Body of pancreas (tissue), 4 donors: ENCODE measurements around the gene OSER1. TPM values are rescaled to one million over a fixed set of nuclear protein-coding genes. Genes with fewer than 3 reads are reported as not detected.
A peak's percentile ranks its signal among the peaks of the same experiment; 100 is the strongest.

Experiments
- ATAC-seq: fragments of 150-250 bp; one replicate; pipeline ENCODE4 v1.9.1; 2016
- DNase-seq, 4 donors: peaks; one replicate each; pipeline ENCODE4 v3.0.0-alpha.2; 2019
- H3K27ac ChIP-seq, 4 donors: fragments of 200-600 bp; sonication (generic); 1 replicate in 3 of 4; 2 replicates in 1 of 4; pipeline versions ENCODE4 v1.5.1 to v1.6.1; 2016 to 2019; ENCODE audit warnings: mild to moderate bottlenecking in 1 of 4, mixed read lengths in 1 of 4, moderate library complexity in 1 of 4
- H3K27me3 ChIP-seq, 2 donors: fragments of 200-600 bp; sonication (generic); one replicate each; pipeline ENCODE4 v1.6.0; 2016; ENCODE audit warnings: mild to moderate bottlenecking in 1 of 2
- H3K36me3 ChIP-seq, 2 donors: fragments of 200-600 bp; sonication (generic); replicated peaks in 1 of 2; 2 replicates each; pipeline ENCODE4 v1.5.1; 2016; ENCODE audit warnings: low read depth in 2 of 2; ENCODE audit not compliant: insufficient read depth in 1 of 2
- H3K4me1 ChIP-seq: fragments of 200-600 bp; sonication (generic); one replicate; pipeline ENCODE4 v1.6.0; 2016
- H3K4me3 ChIP-seq, 2 donors: fragments of 200-600 bp; sonication (generic); 1 replicate in 1 of 2; 2 replicates in 1 of 2; pipeline ENCODE4 v1.5.1; 2016 to 2019
- H3K9me3 ChIP-seq, 3 donors: fragments of 200-600 bp; sonication (generic); 1 replicate in 2 of 3; 2 replicates in 1 of 3; pipeline ENCODE4 v1.5.1; 2016
- POLR2A ChIP-seq, 3 donors: fragments of 450-650 bp; IDR thresholded peaks; one replicate each; pipeline ENCODE4 v1.6.1; 2016; ENCODE audit warnings: antibody characterized with exemption in 3 of 3, mild to moderate bottlenecking in 2 of 3
- WGBS, 2 donors: methylation state at CpG; one replicate each; pipeline ENCODE4 v1.1.5; 2017; 5-methylcytosine and 5-hydroxymethylcytosine counted together
- intact Hi-C: fragments of 100-400 bp; cut with DNase I; formaldehyde crosslinking; loops from one replicate; pipeline ENCODE4 v1.15.1; 2023
- total RNA-seq, 2 donors: library from RNA; depleted of rRNA; stranded (reverse); fragments of >200 nt; gene quantifications; one replicate each; pipeline ENCODE4 v1.1.0, GENCODE V29; 2016
- TF ChIP-seq, protein P1 (sequence below), 7 experiments: fragments of 450-650 bp in 4 of 7; fragments of 200-600 bp in 3 of 7; sonication (generic) in 3 of 7; IDR thresholded peaks; one replicate each; pipeline ENCODE4 v1.5.1; 2016 to 2019; ENCODE audit warnings: antibody characterized with exemption in 7 of 7

Gene OSER1
- total RNA-seq, 2 donors from 2014 or later, result 2.0 to 17.1 TPM

DNA sequence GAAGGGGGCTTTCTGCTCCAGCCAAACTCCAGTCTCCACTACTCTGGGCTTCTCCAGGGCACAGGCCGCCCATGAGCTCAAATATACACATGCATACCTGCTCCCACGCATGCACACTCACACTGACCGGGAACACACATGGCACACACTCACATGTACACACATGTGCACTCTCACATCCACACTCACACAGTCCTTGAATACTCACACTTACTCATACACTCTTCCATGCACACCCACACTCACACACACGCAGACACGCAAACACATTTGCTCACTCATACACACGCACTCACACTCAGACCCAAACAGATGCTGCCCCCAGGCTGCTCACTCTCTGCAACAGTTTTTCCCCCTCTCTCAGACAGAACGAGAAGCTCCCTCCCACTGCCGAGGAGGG, 43.5 kb upstream of the OSER1 start:
- no peak overlapping the region for H3K27ac ChIP-seq
- no peaks in the 10 kb centered on the region for H3K36me3 ChIP-seq
- intact Hi-C loops, result no loop called here
- no peaks in the 10 kb centered on the region for H3K27me3 ChIP-seq
- no peak for TF ChIP-seq POLR2A (IDR thresholded peaks at IDR 0.05)
- TF ChIP-seq, protein P1, sequence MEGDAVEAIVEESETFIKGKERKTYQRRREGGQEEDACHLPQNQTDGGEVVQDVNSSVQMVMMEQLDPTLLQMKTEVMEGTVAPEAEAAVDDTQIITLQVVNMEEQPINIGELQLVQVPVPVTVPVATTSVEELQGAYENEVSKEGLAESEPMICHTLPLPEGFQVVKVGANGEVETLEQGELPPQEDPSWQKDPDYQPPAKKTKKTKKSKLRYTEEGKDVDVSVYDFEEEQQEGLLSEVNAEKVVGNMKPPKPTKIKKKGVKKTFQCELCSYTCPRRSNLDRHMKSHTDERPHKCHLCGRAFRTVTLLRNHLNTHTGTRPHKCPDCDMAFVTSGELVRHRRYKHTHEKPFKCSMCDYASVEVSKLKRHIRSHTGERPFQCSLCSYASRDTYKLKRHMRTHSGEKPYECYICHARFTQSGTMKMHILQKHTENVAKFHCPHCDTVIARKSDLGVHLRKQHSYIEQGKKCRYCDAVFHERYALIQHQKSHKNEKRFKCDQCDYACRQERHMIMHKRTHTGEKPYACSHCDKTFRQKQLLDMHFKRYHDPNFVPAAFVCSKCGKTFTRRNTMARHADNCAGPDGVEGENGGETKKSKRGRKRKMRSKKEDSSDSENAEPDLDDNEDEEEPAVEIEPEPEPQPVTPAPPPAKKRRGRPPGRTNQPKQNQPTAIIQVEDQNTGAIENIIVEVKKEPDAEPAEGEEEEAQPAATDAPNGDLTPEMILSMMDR (IDR thresholded peaks at IDR 0.05), result no peak
- H3K9me3 ChIP-seq, result no peaks in the 10 kb centered on the region
- ATAC-seq (no peak), DNase-seq (no peak)
- no peak overlapping the region for H3K4me3 ChIP-seq
- WGBS, 2 donors, result 89 to 90% methylated on average over 8 of the region's 8 CpGs
- H3K4me1 ChIP-seq, result no peaks in the 10 kb centered on the region

DNA sequence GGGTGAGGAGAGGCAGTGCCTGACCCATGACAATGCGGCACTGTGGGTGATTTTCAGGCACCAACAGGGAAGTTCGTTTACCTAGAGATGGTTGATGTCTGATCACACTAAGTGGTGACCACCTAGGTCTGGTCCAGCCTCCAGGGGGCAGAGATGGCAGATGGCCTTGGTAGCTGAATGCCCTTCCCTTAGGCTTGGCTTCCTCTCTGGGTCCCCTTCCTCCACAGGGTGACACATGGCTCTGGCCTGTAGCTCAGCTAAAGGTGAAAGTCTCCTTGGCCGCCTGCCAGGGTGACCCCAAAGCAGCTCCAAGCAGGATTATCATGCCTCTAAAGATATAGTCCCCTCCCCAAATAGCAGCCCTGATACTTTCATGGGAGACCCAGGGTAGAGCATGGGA, 43.0 kb upstream of the OSER1 start:
- Histone ChIP-seq H3K4me1 (no peaks in the 10 kb centered on the region), H3K27me3 (no peaks in the 10 kb centered on the region), H3K36me3 (no peaks in the 10 kb centered on the region), H3K9me3 (no peaks in the 10 kb centered on the region), H3K4me3 (no peak overlapping the region), H3K27ac (no peak overlapping the region)
- WGBS, 2 donors, result 59 to 67% methylated on average over 2 to 3 of the region's 3 CpGs
- peak in 2 of 4 donors; percentile 2 to 6 for DNase-seq
- ATAC-seq, result no peak
- no peak for TF ChIP-seq POLR2A (IDR thresholded peaks at IDR 0.05)
- TF ChIP-seq, protein P1 (IDR thresholded peaks at IDR 0.05), result no peak
- intact Hi-C loops, result no loop called here

DNA sequence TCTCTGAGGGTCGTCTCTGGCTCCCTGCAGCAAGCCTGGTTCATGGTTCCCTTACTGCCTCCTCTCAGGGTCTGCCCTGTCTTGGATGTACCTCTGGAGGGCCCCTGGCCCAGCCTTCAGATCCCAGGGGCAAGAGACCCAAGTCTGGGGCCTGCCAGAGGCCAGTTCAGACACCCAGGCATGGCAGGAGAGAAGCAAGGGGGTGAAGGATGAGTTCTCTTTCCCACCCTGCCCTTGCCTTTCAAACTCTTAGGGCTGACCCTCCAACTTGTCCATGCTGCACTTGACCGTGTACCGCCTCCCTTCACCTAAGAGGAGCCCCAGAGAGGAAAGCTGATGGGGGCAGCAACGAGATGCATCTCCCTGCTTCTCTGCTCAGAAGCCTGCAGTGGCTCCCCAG, 40.7 kb upstream of the OSER1 start:
- TF ChIP-seq POLR2A (IDR thresholded peaks at IDR 0.05), result no peak
- TF ChIP-seq, protein P1 (IDR thresholded peaks at IDR 0.05), result no peak
- DNase-seq (no peak), ATAC-seq (no peak)
- Histone ChIP-seq H3K4me1 (no peaks in the 10 kb centered on the region), H3K27me3 (no peaks in the 10 kb centered on the region), H3K9me3 (no peaks in the 10 kb centered on the region), H3K27ac (no peak overlapping the region), H3K36me3 (no peaks in the 10 kb centered on the region), H3K4me3 (no peak overlapping the region)
- intact Hi-C loops, result no loop called here
- WGBS, 2 donors, result 67 to 70% methylated on average over 4 of the region's 4 CpGs

DNA sequence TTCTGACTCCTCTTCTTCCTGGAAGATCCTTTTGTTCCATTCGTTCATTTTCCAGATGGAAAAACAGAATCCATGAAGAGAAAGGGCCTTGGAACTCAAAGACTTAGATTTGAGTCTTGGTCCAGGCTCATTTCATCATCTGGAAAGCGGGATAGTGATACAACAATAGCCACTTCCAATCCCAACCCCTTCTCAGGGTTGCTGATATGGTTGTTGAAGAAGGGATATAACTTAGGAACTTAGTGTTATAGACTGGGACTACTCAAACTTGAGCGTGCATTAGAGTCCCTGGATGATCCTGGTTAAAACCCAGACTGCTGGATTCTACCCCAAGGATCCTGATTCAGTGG, 37.8 kb upstream of the OSER1 start:
- TF ChIP-seq POLR2A (IDR thresholded peaks at IDR 0.05), result no peak
- TF ChIP-seq, protein P1 (IDR thresholded peaks at IDR 0.05), result no peak
- Histone ChIP-seq H3K4me1 (no peaks in the 10 kb centered on the region), H3K27me3 (no peaks in the 10 kb centered on the region), H3K9me3 (no peaks in the 10 kb centered on the region), H3K27ac (no peak overlapping the region), H3K36me3 (no peaks in the 10 kb centered on the region), H3K4me3 (no peak overlapping the region)
- WGBS, 2 donors, result 57 to 67% methylated on average over 3 of the region's 3 CpGs
- no peak for ATAC-seq
- intact Hi-C loops, result no loop called here
- no peak for DNase-seq

DNA sequence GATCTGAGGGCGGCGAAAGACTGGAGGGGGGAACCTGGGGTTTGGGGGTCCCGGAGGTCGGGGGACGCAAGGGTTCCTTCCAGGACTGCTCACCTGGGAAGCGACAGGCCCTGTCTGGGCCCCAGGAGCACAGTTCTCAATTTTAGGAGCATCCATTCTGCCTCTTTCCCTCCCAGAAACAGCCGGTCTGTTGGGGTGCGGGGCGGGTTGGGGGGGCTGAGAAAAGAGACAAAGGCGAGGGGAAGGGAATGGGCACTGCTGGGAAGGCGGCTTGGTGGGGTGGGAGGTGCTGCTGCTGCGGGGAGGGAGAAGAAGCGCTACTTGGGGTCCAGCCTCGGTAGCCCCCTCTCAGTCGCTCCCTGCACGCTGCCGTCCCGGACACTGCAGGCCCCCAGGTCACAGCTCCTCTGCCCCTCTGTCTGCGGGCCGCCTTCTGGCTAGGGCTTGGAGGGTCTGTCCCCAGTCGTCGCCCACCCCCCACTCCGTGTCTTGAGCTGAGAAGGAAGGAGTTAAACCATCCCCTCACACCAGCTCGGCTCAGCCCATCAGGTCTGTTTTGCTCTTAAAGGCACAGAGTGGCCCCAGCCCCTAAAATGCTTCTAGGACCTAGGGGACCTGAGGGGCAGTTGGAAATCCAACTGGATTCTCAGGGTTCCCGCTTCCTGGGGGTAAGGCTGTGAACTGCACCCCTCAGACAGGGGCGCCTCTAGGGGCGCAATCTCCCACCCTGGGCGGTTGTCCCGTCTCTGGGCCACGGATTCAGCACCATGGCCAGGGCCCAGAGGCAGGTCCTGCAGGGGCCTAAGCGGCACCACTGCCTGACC, 37.2 kb upstream of the OSER1 start:
- H3K9me3 ChIP-seq, result no peaks in the 10 kb centered on the region
- H3K36me3 ChIP-seq, result no peaks in the 10 kb centered on the region
- no peak overlapping the region for H3K27ac ChIP-seq
- no peak for TF ChIP-seq POLR2A (IDR thresholded peaks at IDR 0.05)
- TF ChIP-seq, protein P1 (IDR thresholded peaks at IDR 0.05), result peak in 1 of 7 experiments; percentile 9
- no peaks in the 10 kb centered on the region for H3K4me1 ChIP-seq
- intact Hi-C loops, result no loop called here
- peak in 2 of 4 donors; percentile 13 to 19 for DNase-seq
- no peak overlapping the region for H3K4me3 ChIP-seq
- 29 to 49% methylated on average over 25 to 30 of the region's 31 CpGs for WGBS, 2 donors
- no peak for ATAC-seq
- no peaks in the 10 kb centered on the region for H3K27me3 ChIP-seq
